Skeletal muscle tissue (tissue), 4 donors: ENCODE results near the gene L2HGDH. TPM values are rescaled to one million over a fixed set of nuclear protein-coding genes. Genes with fewer than 3 reads are reported as not detected.

Source experiments
- H3K27ac ChIP-seq: one replicate; pipeline ENCODE4 v1.7.0; 2013; ENCODE audit warnings: mild to moderate bottlenecking, low read depth, low read length, inconsistent platforms
- H3K27me3 ChIP-seq, 3 donors: one replicate each; pipeline ENCODE4 v1.7.0; 2013; ENCODE audit warnings: low read length in 3 of 3; ENCODE audit not compliant: control insufficient read depth in 3 of 3, insufficient read depth in 3 of 3
- H3K36me3 ChIP-seq, 3 donors: one replicate each; pipeline ENCODE4 v1.7.0; 2013; ENCODE audit warnings: low read length in 3 of 3; ENCODE audit not compliant: control insufficient read depth in 3 of 3, insufficient read depth in 3 of 3
- H3K4me1 ChIP-seq, 3 donors: one replicate each; pipeline ENCODE4 v1.7.0; 2013; ENCODE audit warnings: low read length in 3 of 3, mild to moderate bottlenecking in 3 of 3; ENCODE audit not compliant: control insufficient read depth in 3 of 3, insufficient read depth in 3 of 3
- H3K4me3 ChIP-seq, 3 donors: one replicate each; pipeline ENCODE4 v1.7.0; 2013; ENCODE audit warnings: low read length in 3 of 3
- H3K9ac ChIP-seq, 3 donors: one replicate each; pipeline ENCODE4 v1.7.0; 2013; ENCODE audit warnings: low read length in 3 of 3, mild to moderate bottlenecking in 3 of 3, moderate library complexity in 2 of 3, low read depth in 1 of 3
- H3K9me3 ChIP-seq, 3 donors: one replicate each; pipeline ENCODE4 v1.7.0; 2013; ENCODE audit warnings: low read length in 3 of 3; ENCODE audit not compliant: control insufficient read depth in 3 of 3
- total RNA-seq: library from RNA; depleted of rRNA; stranded (reverse); fragments of >200 nt; gene quantifications from one replicate; pipeline ENCODE4 v1.2.3, GENCODE V29; 2014
- donor health status: Osteomylitis.

Gene L2HGDH
- total RNA-seq, 1 donor from 2014 or later: 8.4 TPM

DNA sequence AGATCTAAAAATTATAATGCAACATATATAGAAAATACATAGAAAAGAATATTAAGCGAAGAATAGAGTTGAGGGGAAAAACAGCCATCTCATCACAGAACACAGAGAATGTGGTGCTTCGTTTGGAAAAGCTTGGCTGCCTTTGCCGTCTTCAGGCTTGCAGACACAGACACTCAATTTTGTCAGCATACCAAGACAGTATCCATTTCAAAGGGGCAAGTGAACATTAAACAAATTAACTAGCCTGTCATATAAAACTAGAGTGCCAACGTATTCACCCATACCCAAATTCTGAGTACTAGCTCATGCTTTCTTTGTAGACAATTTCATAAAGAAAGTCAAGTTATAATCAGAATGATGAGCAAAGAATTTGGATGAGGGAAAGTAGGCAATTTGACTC is 40.6 kb upstream of the L2HGDH start:
- Histone ChIP-seq H3K36me3 (no peaks in the 10 kb centered on the region), H3K27ac (no peak overlapping the region), H3K4me1 (peaks cover 0 to 2% (median 0%) of the 10 kb centered on the region in 3 donors), H3K9ac (no peak overlapping the region), H3K4me3 (no peak overlapping the region), H3K27me3 (no peaks in the 10 kb centered on the region), H3K9me3 (no peaks in the 10 kb centered on the region)

DNA sequence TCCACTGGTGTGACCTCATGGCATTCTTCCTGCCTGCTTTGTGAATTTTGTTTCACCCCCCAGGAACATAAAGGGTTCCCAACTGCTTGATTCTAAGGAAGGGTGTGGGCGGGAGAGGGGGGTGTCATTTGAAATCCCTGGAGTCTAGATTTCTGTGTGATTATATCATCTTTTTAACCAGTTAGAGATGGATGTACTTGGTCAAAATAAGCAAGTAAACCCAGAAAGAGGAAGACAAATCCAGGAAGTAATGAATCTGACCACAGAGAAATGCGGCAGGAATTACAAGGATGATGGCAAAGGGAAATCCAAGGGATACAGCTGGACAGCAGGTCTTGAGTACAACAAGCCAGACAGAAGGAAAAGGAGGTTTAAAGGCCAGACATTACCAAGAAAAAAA is 38.9 kb upstream of the L2HGDH start:
- no peaks in the 10 kb centered on the region for H3K36me3 ChIP-seq
- H3K9me3 ChIP-seq: no peaks in the 10 kb centered on the region
- no peak overlapping the region for H3K27ac ChIP-seq
- no peak overlapping the region for H3K9ac ChIP-seq
- no peaks in the 10 kb centered on the region for H3K27me3 ChIP-seq
- H3K4me3 ChIP-seq: no peak overlapping the region
- peaks cover 0 to 5% (median 0%) of the 10 kb centered on the region in 3 donors for H3K4me1 ChIP-seq

DNA sequence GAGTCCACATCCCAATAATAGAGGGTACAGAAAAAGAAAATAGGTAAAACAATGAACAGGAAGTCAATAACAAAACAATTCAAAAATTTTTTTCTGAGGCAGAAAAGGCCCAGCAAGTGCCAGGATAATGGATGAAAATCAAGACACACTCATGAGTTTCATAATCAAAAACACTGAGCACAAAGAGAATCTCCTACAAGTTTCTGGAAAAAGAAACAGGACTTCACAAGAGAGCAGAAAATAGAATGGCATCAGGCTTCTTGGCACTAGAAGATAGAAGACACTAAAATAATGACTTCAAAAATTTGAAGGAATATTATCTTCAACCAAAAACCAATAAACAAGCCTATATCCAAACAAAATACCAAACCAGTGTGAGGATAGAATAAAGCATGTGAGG is 36.9 kb upstream of the L2HGDH start:
- no peaks in the 10 kb centered on the region for H3K36me3 ChIP-seq
- no peaks in the 10 kb centered on the region for H3K9me3 ChIP-seq
- H3K4me3 ChIP-seq: no peak overlapping the region
- H3K9ac ChIP-seq: no peak overlapping the region
- no peaks in the 10 kb centered on the region for H3K27me3 ChIP-seq
- no peak overlapping the region for H3K27ac ChIP-seq
- peaks cover 0 to 5% (median 3%) of the 10 kb centered on the region in 3 donors for H3K4me1 ChIP-seq

DNA sequence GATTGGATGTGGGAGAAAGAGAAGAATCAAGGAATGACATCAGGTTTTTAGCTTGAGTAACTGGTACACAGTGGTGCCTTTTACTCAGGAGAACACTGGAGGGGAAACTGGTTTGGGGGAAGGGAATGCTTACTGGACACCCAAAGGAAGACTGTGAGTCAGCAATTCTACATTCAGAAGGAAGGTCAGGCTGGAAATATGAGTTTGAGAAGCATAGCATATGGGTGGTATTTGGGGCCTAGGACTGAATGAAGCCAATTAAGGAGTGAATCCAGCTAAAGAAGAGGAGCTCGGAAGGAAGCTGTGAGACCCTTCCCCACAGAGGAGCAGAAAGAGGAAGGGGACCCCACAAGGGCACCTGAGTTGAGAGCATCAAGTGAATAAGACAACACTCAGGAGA is 35.5 kb upstream of the L2HGDH start:
- Histone ChIP-seq H3K4me3 (no peak overlapping the region), H3K9me3 (no peaks in the 10 kb centered on the region), H3K36me3 (no peaks in the 10 kb centered on the region), H3K4me1 (peaks cover 4 to 12% (median 7%) of the 10 kb centered on the region in 3 donors), H3K9ac (no peak overlapping the region), H3K27me3 (no peaks in the 10 kb centered on the region), H3K27ac (no peak overlapping the region)

DNA sequence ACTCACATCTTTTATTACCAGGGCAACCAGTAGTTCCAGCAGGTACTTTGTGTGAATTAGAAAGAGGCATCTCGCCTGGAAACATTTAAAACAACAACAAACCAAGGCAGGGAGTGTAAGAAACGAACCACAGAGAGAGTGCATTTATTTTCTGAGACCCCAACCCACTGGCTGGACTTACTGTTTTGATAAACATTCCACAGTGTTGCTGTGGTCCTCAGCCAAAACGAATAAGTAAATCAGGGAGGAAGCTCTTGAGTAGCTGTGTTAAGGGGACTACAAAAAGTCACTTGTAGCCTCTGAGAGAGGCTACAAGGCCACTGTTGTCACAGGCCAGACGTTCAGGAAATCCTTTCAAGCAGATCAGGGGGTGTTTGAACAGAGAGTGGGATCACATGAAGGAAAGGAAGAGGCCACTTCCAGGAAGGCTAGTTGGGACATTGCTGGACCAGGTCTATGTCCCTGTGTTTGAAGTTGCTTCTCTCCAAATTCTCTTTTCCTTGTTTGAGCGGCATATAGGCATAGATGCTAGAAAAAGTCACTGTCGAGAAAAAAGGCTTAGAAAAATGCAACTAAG is 33.9 kb upstream of the L2HGDH start:
- Histone ChIP-seq H3K27ac (no peak overlapping the region), H3K9ac (no peak overlapping the region), H3K27me3 (no peaks in the 10 kb centered on the region), H3K9me3 (no peaks in the 10 kb centered on the region), H3K36me3 (no peaks in the 10 kb centered on the region), H3K4me3 (no peak overlapping the region), H3K4me1 (peaks cover 5 to 13% (median 8%) of the 10 kb centered on the region in 3 donors)

DNA sequence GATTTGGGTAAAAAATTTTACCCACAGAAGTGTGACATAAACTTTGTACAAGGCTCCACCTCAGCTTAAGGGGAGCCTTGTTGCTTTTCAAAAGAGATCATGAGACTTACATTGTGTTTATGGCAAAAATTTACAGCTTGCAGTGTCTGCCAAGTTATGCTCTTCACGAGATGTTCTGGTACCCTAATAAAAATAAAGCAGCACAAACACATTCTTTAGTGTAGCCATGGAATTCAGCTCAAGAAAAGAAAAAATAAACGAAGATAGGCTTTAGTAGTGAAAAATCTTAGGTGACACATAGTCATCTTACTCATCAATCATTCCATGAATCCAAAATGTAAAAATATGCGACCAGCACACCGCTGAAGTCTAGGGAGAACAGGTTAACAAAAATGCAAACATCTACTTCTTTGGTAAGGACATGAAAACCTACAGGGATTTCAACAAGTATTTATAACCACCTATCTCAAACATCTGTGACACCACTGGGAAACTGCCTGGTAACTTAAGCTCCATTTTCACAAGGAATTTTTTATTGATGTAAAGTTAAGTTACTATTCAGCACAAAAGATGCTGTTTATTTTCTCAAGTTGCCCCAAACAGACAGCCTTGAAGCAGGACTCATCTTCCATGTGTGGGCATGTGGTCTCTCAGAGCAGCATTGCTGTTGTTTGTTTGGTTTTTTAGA is 33.0 kb upstream of the L2HGDH start:
- H3K4me3 ChIP-seq: no peak overlapping the region
- no peaks in the 10 kb centered on the region for H3K9me3 ChIP-seq
- H3K27ac ChIP-seq: no peak overlapping the region
- no peaks in the 10 kb centered on the region for H3K27me3 ChIP-seq
- H3K9ac ChIP-seq: no peak overlapping the region
- peaks cover 5 to 13% (median 8%) of the 10 kb centered on the region in 3 donors for H3K4me1 ChIP-seq
- H3K36me3 ChIP-seq: no peaks in the 10 kb centered on the region

DNA sequence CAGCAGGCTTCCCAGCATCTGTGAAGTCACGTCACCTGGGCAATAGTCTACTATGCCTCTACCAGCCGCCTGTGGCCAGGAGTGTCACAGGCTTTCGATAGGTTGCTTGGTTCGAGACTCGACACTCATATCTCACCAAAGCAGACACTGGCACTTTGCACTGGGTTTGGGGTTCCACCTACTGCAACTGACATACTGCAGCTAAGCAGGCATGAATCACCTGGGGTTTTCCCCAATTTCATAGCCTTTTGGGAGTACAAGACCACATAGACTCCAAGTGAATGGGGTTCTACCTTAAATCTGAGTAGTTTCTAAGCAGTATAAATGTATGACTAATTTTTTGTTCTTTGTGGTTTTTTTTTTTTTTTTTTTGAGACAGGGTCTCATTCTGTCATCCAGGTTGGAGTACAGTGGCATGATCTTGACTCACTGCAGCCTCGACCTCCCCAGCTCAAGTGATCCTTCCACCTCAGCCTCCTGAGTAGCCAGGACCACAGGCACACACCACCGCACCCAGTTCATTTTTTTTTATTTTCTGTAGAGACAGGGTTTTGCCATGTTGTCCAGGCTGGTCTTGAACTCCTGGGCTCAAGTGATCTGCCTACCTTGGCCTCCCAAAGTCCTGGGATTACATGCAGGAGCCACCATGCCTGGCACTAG is 32.2 kb upstream of the L2HGDH start:
- H3K4me3 ChIP-seq: no peak overlapping the region
- H3K27ac ChIP-seq: no peak overlapping the region
- H3K36me3 ChIP-seq: no peaks in the 10 kb centered on the region
- no peaks in the 10 kb centered on the region for H3K9me3 ChIP-seq
- H3K9ac ChIP-seq: no peak overlapping the region
- H3K27me3 ChIP-seq: no peaks in the 10 kb centered on the region
- H3K4me1 ChIP-seq: peaks cover 5 to 13% (median 8%) of the 10 kb centered on the region in 3 donors

DNA sequence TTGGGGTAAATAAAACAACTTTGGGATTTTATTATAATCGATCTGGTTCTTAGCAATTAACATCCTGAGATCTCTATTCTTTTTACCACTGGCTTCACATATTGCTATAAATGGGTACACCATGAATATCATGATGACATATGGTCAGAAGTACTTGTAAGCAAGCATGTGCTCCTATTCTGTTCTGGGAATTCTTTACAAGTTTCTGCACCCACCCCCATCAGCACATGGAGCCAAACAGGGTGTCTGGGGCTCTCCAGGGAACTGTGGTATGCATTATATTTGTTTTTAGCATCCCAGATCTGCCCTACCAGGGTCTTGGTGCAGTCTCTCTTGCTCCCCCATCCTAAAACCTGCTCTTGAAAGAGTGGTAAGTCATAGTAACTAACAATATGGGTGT is 31.4 kb upstream of the L2HGDH start:
- Histone ChIP-seq H3K9me3 (no peaks in the 10 kb centered on the region), H3K4me1 (peaks cover 5 to 13% (median 8%) of the 10 kb centered on the region in 3 donors), H3K27ac (no peak overlapping the region), H3K9ac (no peak overlapping the region), H3K4me3 (no peak overlapping the region), H3K27me3 (no peaks in the 10 kb centered on the region), H3K36me3 (no peaks in the 10 kb centered on the region)

DNA sequence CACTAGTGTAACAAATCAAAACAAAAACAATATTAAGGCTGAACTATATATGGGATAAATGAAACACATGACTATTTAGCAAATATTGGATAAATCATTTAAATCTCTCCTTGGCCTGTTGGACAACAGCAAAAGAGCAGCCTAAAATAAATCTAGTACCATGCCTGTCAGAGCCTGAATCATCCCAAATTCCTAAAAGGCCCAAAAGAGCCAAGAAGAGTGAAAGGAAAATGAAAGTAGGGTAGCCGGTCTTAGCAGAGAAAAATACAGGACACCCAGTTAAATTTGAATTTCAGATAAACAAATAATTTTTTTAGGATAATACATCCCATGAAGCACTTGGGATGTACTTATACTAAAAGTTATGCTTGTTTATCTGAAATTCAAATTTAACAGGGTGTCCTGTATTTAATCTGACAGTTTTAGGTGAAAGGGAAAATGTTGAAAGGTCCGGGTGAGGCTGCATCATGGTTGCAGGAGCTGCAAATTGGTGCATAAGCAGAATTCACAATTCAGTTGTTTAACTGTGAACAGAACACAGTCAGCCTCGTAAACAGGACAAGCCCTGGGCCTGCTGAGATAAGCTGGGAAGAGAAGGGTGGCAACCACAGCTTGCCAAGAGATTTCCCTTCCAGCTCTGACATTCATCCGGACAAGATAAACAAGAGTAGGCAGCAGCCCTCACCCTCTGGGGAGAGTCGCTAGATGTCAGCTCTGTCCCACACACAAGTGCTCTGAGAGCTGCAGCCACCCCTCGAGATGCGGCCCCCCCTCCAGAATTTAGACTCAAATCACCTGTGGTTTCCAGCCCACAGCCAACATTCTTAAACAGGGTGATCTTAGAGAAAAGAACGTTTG is 30.4 kb upstream of the L2HGDH start:
- H3K9ac ChIP-seq: peak overlapping the region; percentile 25 to 57 (median 46)
- H3K36me3 ChIP-seq: no peaks in the 10 kb centered on the region
- H3K4me1 ChIP-seq: peaks cover 5 to 13% (median 5%) of the 10 kb centered on the region in 3 donors
- H3K9me3 ChIP-seq: no peaks in the 10 kb centered on the region
- no peaks in the 10 kb centered on the region for H3K27me3 ChIP-seq
- peak overlapping the region; percentile 29 for H3K27ac ChIP-seq
- peak overlapping the region in 2 of 3 donors; percentile 10 to 64 for H3K4me3 ChIP-seq
